Activated effector memory CD4-positive, alpha-beta T cell treated with anti-CD3 and anti-CD28 coated beads, Interleukin-2, amount 50 U/mL, for 16 hours (primary cell): ENCODE measurements around the gene MPHOSPH10.
"Not testable (repeated sequence)": the region's sequence is repeated elsewhere in the genome, so short reads cannot be mapped to it uniquely, and the experiment has no call there.

Source experiments
- DNase-seq: peaks from one replicate; pipeline ENCODE4 v3.0.0-alpha.2; 2020

Gene MPHOSPH10

GRCh38 chr2:71130152-71130904, at the start of gene MPHOSPH10, which contains the start of gene MCEE:
TSS of gene MPHOSPH10 (plus strand) at chr2:71130634. CDS start at chr2:71130666, 32 bp downstream.
TSS of gene MCEE (minus strand) at chr2:71130229. CDS start at chr2:71130219, 10 bp downstream.
- peak; percentile 95 for DNase-seq

- DNase-seq = peak; percentile 75
These were observed 47.8 kb upstream of the MPHOSPH10 start for GRCh38 chr2:71082402-71083252.

- DNase-seq = not testable (repeated sequence)
These were observed 47.1 kb upstream of the MPHOSPH10 start for GRCh38 chr2:71083297-71083696.

GRCh38 chr2:71083752-71084312, 46.6 kb upstream of the MPHOSPH10 start:
- DNase-seq = not testable (repeated sequence)

- DNase-seq = not testable (repeated sequence)
These were observed 45.0 kb upstream of the MPHOSPH10 start for GRCh38 chr2:71085325-71086003.

- DNase-seq = not testable (repeated sequence)
These were observed 41.0 kb upstream of the MPHOSPH10 start for GRCh38 chr2:71089475-71089874.

GRCh38 chr2:71091808-71092207, 38.6 kb upstream of the MPHOSPH10 start:
- DNase-seq = not testable (repeated sequence)

GRCh38 chr2:71092491-71093260, 37.8 kb upstream of the MPHOSPH10 start:
- DNase-seq = not testable (repeated sequence)

GRCh38 chr2:71100195-71100964, 30.1 kb upstream of the MPHOSPH10 start:
- peak; percentile 78 for DNase-seq

GRCh38 chr2:71101656-71102055, 28.8 kb upstream of the MPHOSPH10 start:
- DNase-seq = no peak

GRCh38 chr2:71102981-71103681, 27.3 kb upstream of the MPHOSPH10 start:
- DNase-seq = no peak

- no peak for DNase-seq
These were observed 26.6 kb upstream of the MPHOSPH10 start for GRCh38 chr2:71103809-71104208.

- not testable (repeated sequence) for DNase-seq
These were observed 24.0 kb upstream of the MPHOSPH10 start for GRCh38 chr2:71106463-71106862.

- DNase-seq = no peak
These were observed 22.3 kb upstream of the MPHOSPH10 start for GRCh38 chr2:71108091-71108490.

GRCh38 chr2:71113843-71114242, 16.6 kb upstream of the MPHOSPH10 start:
- no peak for DNase-seq

GRCh38 chr2:71117063-71117462, 13.4 kb upstream of the MPHOSPH10 start:
- DNase-seq = no peak

- no peak for DNase-seq
These were observed 10.2 kb upstream of the MPHOSPH10 start for GRCh38 chr2:71120195-71120594.

- DNase-seq = no peak
These were observed 9.0 kb upstream of the MPHOSPH10 start for GRCh38 chr2:71121479-71121878.

GRCh38 chr2:71122387-71123298, 7.8 kb upstream of the MPHOSPH10 start:
- DNase-seq = no peak
